GM21381 (cell line): Measurements from ENCODE around the gene SLAMF6.
"Not testable (repeated sequence)": the region's sequence is repeated elsewhere in the genome, so short reads cannot be mapped to it uniquely, and the experiment has no call there.

Source experiments
- ATAC-seq: cut with Tn5 transposase; IDR thresholded peaks from one replicate; pipeline ENCODE4 v1.9.1; 2021; ENCODE audit warnings: mild to moderate bottlenecking, moderate library complexity; ENCODE audit not compliant: unreplicated experiment

The SLAMF6 gene

GRCh38 chr1:160517519-160517918 lies 5.5 kb downstream of the SLAMF6 start:
- not testable (repeated sequence) for ATAC-seq

- ATAC-seq: not testable (repeated sequence)
These were observed 7.1 kb downstream of the SLAMF6 start for GRCh38 chr1:160515908-160516307.

- no peak for ATAC-seq
These were observed 18.4 kb downstream of the SLAMF6 start for GRCh38 chr1:160504651-160505050.

- ATAC-seq: no peak
These were observed 20.0 kb downstream of the SLAMF6 start for GRCh38 chr1:160503087-160503486.

- ATAC-seq: no peak
These were observed 22.6 kb downstream of the SLAMF6 start for GRCh38 chr1:160500321-160500990.

GRCh38 chr1:160499631-160500030 lies 23.4 kb downstream of the SLAMF6 start:
- no peak for ATAC-seq

GRCh38 chr1:160498301-160499065 lies 24.6 kb downstream of the SLAMF6 start:
- not testable (repeated sequence) for ATAC-seq

- no peak for ATAC-seq
These were observed 26.7 kb downstream of the SLAMF6 start for GRCh38 chr1:160496334-160496733.

- no peak for ATAC-seq
These were observed 28.4 kb downstream of the SLAMF6 start for GRCh38 chr1:160494620-160495019.

- no peak for ATAC-seq
These were observed 30.4 kb downstream of the SLAMF6 start for GRCh38 chr1:160492617-160493016.

GRCh38 chr1:160491981-160492380 lies 31.1 kb downstream of the SLAMF6 start:
- ATAC-seq: no peak

- ATAC-seq: no peak
These were observed 32.0 kb downstream of the SLAMF6 start for GRCh38 chr1:160491017-160491416.

GRCh38 chr1:160489513-160490261 lies 33.4 kb downstream of the SLAMF6 start:
- no peak for ATAC-seq

GRCh38 chr1:160488347-160489058 lies 34.6 kb downstream of the SLAMF6 start:
- no peak for ATAC-seq

GRCh38 chr1:160486453-160486852 lies 36.6 kb downstream of the SLAMF6 start:
- ATAC-seq: no peak

GRCh38 chr1:160483505-160484185 lies 39.4 kb downstream of the SLAMF6 start:
- no peak for ATAC-seq

- no peak for ATAC-seq
These were observed 41.0 kb downstream of the SLAMF6 start for GRCh38 chr1:160481979-160482596.

GRCh38 chr1:160480781-160481180 lies 42.3 kb downstream of the SLAMF6 start:
- not testable (repeated sequence) for ATAC-seq

GRCh38 chr1:160479091-160479490 lies 44.0 kb downstream of the SLAMF6 start:
- ATAC-seq: not testable (repeated sequence)
